Lower lobe of right lung (tissue), 2 donors: Measurements from ENCODE around the gene OR10G2. TPM values are rescaled to one million over a fixed set of nuclear protein-coding genes. Genes with fewer than 3 reads are reported as not detected.
"Not testable (repeated sequence)": the region's sequence is repeated elsewhere in the genome, so short reads cannot be mapped to it uniquely, and the experiment has no call there.

Source experiments
- ATAC-seq, 2 donors: fragments of 200-7000 bp; cut with Tn5 transposase; one replicate each; pipeline ENCODE4 v1.9.1; 2020 to 2022; ENCODE audit warnings: mild to moderate bottlenecking in 2 of 2, moderate library complexity in 2 of 2
- DNase-seq: peaks from one replicate; pipeline ENCODE4 v3.0.0-alpha.2; 2020
- H3K27ac ChIP-seq: fragments of 200-600 bp; one replicate; pipeline ENCODE4 v1.8.0; 2022
- H3K27me3 ChIP-seq: fragments of 200-600 bp; one replicate; pipeline ENCODE4 v1.8.0; 2022; ENCODE audit warnings: low read depth
- H3K36me3 ChIP-seq: fragments of 200-600 bp; one replicate; pipeline ENCODE4 v1.8.0; 2022; ENCODE audit warnings: mild to moderate bottlenecking
- H3K4me1 ChIP-seq: fragments of 200-600 bp; one replicate; pipeline ENCODE4 v1.8.0; 2022
- H3K4me3 ChIP-seq: fragments of 200-600 bp; one replicate; pipeline ENCODE4 v1.8.0; 2022; ENCODE audit warnings: mild to moderate bottlenecking
- H3K9me3 ChIP-seq: fragments of 200-600 bp; one replicate; pipeline ENCODE4 v1.8.0; 2022
- intact Hi-C: fragments of 100-400 bp; cut with DNase I; formaldehyde crosslinking; loops from one replicate; pipeline ENCODE4 v1.11.0; 2022
- total RNA-seq: library from RNA; stranded (reverse); fragmentation: NEBNext Ultra II Directional; extraction: Animal tissue kit (Norgen Biotek cat#: 25700); gene quantifications from one replicate; pipeline ENCODE4 v1.2.1, GENCODE V29; 2021
- TF ChIP-seq, protein P1 (sequence below): fragments of 200-600 bp; IDR thresholded peaks from one replicate; pipeline ENCODE4 v1.8.0; 2022; ENCODE audit warnings: antibody characterized with exemption, mild to moderate bottlenecking
- donor health status: DM: no; HTN: yes; CAD: no; lungs with severe emphysema.

OR10G2 gene
- total RNA-seq, 1 donor from 2014 or later = not detected

DNA sequence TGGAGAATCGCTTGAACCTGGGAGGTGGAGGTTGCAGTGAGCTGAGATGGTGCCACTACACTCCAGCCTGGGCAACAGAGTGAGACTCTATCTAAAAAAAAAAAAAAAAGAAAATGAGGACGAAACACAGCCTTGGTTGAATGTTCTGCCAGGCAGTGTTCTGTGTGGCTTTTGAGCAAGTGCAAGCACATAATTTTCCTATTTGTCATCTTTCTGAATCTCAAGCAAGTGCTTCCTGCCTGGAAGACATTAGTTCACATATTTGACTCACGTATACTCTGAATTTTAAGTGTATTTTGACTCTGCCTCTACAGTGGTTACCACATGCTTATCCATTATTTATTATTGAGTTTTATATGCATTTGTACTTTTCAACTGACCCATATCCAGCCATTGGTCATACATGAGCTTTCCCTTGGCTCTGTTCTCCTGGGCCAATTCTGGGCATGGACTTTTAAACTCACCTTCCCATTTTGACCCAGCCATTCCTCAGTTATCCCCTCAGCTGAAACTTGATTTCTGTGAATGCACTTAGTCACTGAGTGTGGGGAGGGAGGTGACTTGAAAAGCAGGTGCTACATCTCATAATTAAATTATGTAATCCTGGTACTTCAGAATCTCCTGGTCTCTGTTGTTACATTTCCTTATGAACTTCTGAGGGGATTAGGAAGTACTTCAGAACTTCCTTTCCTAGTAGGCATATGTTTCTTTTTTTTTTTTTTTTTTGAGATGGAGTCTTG lies 8.1 kb downstream of the OR10G2 start:
- Histone ChIP-seq H3K27me3 (no peaks in the 10 kb centered on the region), H3K4me3 (no peak overlapping the region), H3K36me3 (no peaks in the 10 kb centered on the region), H3K4me1 (no peaks in the 10 kb centered on the region), H3K9me3 (no peaks in the 10 kb centered on the region), H3K27ac (no peak overlapping the region)
- TF ChIP-seq, protein P1, sequence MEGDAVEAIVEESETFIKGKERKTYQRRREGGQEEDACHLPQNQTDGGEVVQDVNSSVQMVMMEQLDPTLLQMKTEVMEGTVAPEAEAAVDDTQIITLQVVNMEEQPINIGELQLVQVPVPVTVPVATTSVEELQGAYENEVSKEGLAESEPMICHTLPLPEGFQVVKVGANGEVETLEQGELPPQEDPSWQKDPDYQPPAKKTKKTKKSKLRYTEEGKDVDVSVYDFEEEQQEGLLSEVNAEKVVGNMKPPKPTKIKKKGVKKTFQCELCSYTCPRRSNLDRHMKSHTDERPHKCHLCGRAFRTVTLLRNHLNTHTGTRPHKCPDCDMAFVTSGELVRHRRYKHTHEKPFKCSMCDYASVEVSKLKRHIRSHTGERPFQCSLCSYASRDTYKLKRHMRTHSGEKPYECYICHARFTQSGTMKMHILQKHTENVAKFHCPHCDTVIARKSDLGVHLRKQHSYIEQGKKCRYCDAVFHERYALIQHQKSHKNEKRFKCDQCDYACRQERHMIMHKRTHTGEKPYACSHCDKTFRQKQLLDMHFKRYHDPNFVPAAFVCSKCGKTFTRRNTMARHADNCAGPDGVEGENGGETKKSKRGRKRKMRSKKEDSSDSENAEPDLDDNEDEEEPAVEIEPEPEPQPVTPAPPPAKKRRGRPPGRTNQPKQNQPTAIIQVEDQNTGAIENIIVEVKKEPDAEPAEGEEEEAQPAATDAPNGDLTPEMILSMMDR = no peak
- DNase-seq (no peak), ATAC-seq (peak; percentile 59 to 70)
- intact Hi-C loops = no loop called here

DNA sequence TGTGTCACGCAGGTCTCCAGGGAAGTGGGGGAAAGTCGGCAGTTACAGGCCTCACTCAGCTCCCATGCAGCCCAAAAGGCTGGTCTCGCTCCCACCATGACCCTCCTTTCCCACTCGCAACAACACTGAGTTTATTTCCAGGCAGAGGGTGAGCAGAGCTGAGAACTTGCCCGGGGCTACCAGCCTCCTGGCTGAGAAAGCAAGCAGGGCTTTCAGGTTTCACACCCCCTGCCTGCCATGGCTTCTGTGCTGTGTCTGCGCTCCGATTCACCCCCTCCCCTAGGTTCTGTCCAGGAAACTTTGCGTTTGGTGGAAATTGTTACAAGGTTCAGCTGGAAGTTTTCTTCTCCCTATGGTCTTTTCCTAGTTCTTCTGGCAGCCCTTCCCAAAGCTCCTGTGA lies 17.1 kb downstream of the OR10G2 start:
- Histone ChIP-seq H3K27me3 (no peaks in the 10 kb centered on the region), H3K4me3 (no peak overlapping the region), H3K27ac (no peak overlapping the region), H3K9me3 (no peaks in the 10 kb centered on the region), H3K36me3 (no peaks in the 10 kb centered on the region), H3K4me1 (no peaks in the 10 kb centered on the region)
- TF ChIP-seq, protein P1 = no peak
- ATAC-seq (no peak), DNase-seq (no peak)
- intact Hi-C loops = no loop called here

DNA sequence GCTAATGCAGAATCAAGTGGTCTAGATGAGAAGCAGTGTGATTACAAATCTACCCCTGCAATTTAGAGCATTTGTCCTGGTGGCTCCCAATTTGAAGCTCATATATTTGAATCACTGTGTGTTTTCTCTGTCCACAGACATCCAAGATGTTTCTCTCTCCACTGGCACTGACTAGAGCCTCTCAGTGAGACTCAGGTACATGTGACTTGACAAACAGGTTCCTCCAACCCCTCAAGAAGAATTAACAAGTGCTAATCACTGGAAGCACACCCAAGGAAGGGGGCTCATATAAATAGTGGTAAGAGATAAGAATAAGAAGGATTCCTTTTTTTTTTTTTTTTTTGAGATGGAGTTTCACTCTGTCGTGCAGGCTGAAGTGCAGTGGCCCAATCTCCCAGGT lies 20.5 kb downstream of the OR10G2 start:
- Histone ChIP-seq H3K9me3 (no peaks in the 10 kb centered on the region), H3K4me3 (no peak overlapping the region), H3K27me3 (no peaks in the 10 kb centered on the region), H3K4me1 (no peaks in the 10 kb centered on the region), H3K36me3 (no peaks in the 10 kb centered on the region), H3K27ac (no peak overlapping the region)
- TF ChIP-seq, protein P1 = no peak
- intact Hi-C loops = no loop called here
- DNase-seq = no peak
- ATAC-seq = peak; percentile 55 to 59

DNA sequence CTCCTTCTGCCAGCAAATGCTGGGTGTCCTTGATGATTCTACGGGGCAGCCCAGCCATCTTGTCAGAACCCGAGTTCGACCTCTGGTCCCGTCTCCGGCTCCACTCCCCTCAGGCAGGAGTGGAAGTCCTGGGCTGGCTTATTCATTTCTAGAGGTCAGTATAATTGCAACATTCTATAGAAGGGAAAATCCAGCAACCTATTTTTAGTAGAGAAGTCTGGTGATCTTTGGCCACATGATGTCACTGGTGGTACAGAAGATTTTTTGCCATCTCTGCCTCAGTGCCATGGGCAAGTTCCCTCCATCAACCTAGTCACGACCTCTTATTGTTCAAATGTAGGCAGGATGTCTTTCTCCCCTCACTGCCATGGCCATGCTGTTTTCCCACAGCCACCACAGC lies 22.4 kb downstream of the OR10G2 start:
- intact Hi-C loops = no loop called here
- TF ChIP-seq, protein P1 = no peak
- no peak overlapping the region for H3K27ac ChIP-seq

DNA sequence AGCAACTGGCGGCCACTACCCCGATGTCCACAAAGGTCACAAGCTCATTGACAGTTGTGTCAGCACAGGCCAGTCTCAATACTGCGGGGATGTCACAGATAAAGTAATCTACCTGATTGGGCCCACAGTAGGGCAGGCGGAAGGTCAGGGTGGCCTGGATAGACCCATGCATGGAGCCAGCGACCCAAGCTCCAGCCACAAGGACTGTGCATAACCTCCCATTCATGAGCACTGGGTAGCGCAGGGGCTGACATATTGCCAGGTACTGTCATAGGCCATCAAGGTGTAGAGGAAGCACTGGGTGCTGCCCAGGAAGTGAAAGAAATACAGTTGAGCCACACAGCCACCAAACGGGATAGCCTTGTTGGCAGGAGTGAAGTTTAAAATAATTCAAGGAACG lies 32.6 kb downstream of the OR10G2 start:
- peak in 1 of 2 donors; percentile 28 for ATAC-seq
- H3K36me3 ChIP-seq, intact Hi-C loops, H3K27me3 ChIP-seq, H3K4me3 ChIP-seq, H3K27ac ChIP-seq, DNase-seq, H3K4me1 ChIP-seq, H3K9me3 ChIP-seq: not testable (repeated sequence)

More for the DNA sequence above, 22.4 kb downstream of the OR10G2 start:
- H3K4me1 ChIP-seq = no peaks in the 10 kb centered on the region
- H3K4me3 ChIP-seq = no peak overlapping the region
- ATAC-seq = no peak
- H3K9me3 ChIP-seq = no peaks in the 10 kb centered on the region
- DNase-seq = no peak
- no peaks in the 10 kb centered on the region for H3K27me3 ChIP-seq
- no peaks in the 10 kb centered on the region for H3K36me3 ChIP-seq

DNA sequence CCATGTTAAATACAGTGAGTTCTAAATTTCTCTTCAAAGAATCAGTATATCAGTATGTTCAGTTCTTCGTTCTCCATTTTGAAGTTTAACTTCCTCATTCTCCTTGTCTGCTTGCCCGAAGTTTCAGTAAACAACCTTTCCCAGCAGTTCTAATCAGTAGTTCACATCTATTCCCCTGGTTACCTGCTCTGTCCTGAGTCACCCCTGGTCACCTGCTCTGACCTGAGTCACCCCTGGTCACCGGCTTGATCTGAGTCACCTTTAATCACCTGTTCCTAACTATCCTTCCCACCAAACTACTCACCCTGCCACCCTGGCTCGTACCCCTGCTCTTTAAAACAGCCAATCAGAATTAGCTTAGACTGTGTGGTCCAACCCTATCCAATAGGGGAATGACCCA lies 45.4 kb downstream of the OR10G2 start:
- no peaks in the 10 kb centered on the region for H3K4me1 ChIP-seq
- no peak overlapping the region for H3K4me3 ChIP-seq
- H3K27me3 ChIP-seq = no peaks in the 10 kb centered on the region
- H3K27ac ChIP-seq = no peak overlapping the region
- TF ChIP-seq, protein P1 = no peak
- intact Hi-C loops = no loop called here
- H3K9me3 ChIP-seq = peaks cover 18% of the 10 kb centered on the region
- ATAC-seq (no peak), DNase-seq (no peak)
- H3K36me3 ChIP-seq = no peaks in the 10 kb centered on the region

Other genes with a start within 250 kb of the OR10G2 start
- 74.6 TPM for gene CHD8, start 178.8 kb downstream of the OR10G2 start, total RNA-seq
- gene RAB2B, start 158.0 kb downstream of the OR10G2 start, total RNA-seq = 30.7 TPM
- gene TOX4, start 157.7 kb downstream of the OR10G2 start, total RNA-seq = 72.2 TPM
- gene METTL3, start 123.6 kb downstream of the OR10G2 start, total RNA-seq = 47.8 TPM
- 7.1 TPM for gene SALL2, start 108.6 kb downstream of the OR10G2 start, total RNA-seq
- not detected for gene OR10G3, start 54.9 kb downstream of the OR10G2 start, total RNA-seq
- gene OR4E2, start 18.9 kb upstream of the OR10G2 start, total RNA-seq = not detected
- not detected for gene OR4E1, start 38.9 kb upstream of the OR10G2 start, total RNA-seq